GM12891 (cell line): ENCODE data around the gene EVX2.

Source experiments
- POLR2A ChIP-seq: IDR thresholded peaks from 2 replicates; pipeline ENCODE4 v1.6.1; 2011; ENCODE audit warnings: low read depth, low read length, control low read depth
- POLR2AphosphoS5 ChIP-seq: IDR thresholded peaks from 2 replicates; pipeline ENCODE4 v1.6.1; 2011; ENCODE audit warnings: low read depth, low read length, control low read depth
- SPI1 ChIP-seq: IDR thresholded peaks from 2 replicates; pipeline ENCODE4 v1.6.1; 2011; ENCODE audit warnings: low read depth, low read length, control low read depth

GRCh38 chr2:176109946-176110345 is 26.2 kb upstream of the EVX2 start:
- TF ChIP-seq POLR2A: no peak
- no peak for TF ChIP-seq SPI1
- TF ChIP-seq POLR2AphosphoS5: no peak
